HCT116 (cell line): ENCODE data around the gene VPS37D.

Experiments used
- EZH2 ChIP-seq: fragments of 200-600 bp; sonication (generic); IDR thresholded peaks from 2 replicates; pipeline ENCODE4 v1.6.1; 2017; ENCODE audit warnings: antibody characterized with exemption, mixed run types
- EZH2phosphoT487 ChIP-seq: fragments of 200-600 bp; IDR thresholded peaks from 2 replicates; pipeline ENCODE4 v1.6.1; 2018; ENCODE audit warnings: antibody characterized with exemption, borderline replicate concordance
- JUND ChIP-seq: IDR thresholded peaks from 2 replicates; pipeline ENCODE4 v1.6.1; 2012
- MAX ChIP-seq: IDR thresholded peaks from 2 replicates; pipeline ENCODE4 v1.6.1; 2012
- POLR2A ChIP-seq: IDR thresholded peaks from 2 replicates; pipeline ENCODE4 v1.7.0; 2011; ENCODE audit warnings: borderline replicate concordance; ENCODE audit not compliant: insufficient read depth, insufficient read length; ENCODE audit errors: extremely low read depth
- POLR2AphosphoS5 ChIP-seq: IDR thresholded peaks from 2 replicates; pipeline ENCODE4 v1.6.1; 2011; ENCODE audit warnings: mild to moderate bottlenecking, low read depth, low read length, moderate library complexity
- RAD21 ChIP-seq: IDR thresholded peaks from 2 replicates; pipeline ENCODE4 v1.6.1; 2012; ENCODE audit warnings: low read depth, mild to moderate bottlenecking
- SIN3A ChIP-seq: IDR thresholded peaks from 2 replicates; pipeline ENCODE4 v1.6.1; 2012; ENCODE audit warnings: low read depth
- YY1 ChIP-seq: IDR thresholded peaks from 2 replicates; pipeline ENCODE4 v1.6.1; 2011; ENCODE audit warnings: low read length, low read depth, moderate library complexity, mild to moderate bottlenecking; ENCODE audit not compliant: insufficient replicate concordance; ENCODE audit errors: extremely low read depth
- TF ChIP-seq, protein P1 (sequence below), 3 experiments: fragments of 200-600 bp in 1 of 3; sonication (generic) in 1 of 3; IDR thresholded peaks in 2 of 3; conservative IDR thresholded peaks in 1 of 3; 2 replicates each; pipeline ENCODE4 v1.5.1; 2012 to 2017; ENCODE audit warnings: low read depth in 2 of 3, low read length in 2 of 3, antibody characterized with exemption in 1 of 3, borderline replicate concordance in 1 of 3, control low read depth in 1 of 3, mild to moderate bottlenecking in 1 of 3, mixed read lengths in 1 of 3, mixed run types in 1 of 3, moderate library complexity in 1 of 3; ENCODE audit not compliant: insufficient read depth in 1 of 3
- TF ChIP-seq, protein P2 (sequence below): IDR thresholded peaks from 2 replicates; pipeline ENCODE4 v1.6.1; 2012; ENCODE audit warnings: low read depth

GRCh38 chr7:73645643-73646174, 21.9 kb upstream of the VPS37D start:
- TF ChIP-seq EZH2: no peak
- TF ChIP-seq, protein P1, sequence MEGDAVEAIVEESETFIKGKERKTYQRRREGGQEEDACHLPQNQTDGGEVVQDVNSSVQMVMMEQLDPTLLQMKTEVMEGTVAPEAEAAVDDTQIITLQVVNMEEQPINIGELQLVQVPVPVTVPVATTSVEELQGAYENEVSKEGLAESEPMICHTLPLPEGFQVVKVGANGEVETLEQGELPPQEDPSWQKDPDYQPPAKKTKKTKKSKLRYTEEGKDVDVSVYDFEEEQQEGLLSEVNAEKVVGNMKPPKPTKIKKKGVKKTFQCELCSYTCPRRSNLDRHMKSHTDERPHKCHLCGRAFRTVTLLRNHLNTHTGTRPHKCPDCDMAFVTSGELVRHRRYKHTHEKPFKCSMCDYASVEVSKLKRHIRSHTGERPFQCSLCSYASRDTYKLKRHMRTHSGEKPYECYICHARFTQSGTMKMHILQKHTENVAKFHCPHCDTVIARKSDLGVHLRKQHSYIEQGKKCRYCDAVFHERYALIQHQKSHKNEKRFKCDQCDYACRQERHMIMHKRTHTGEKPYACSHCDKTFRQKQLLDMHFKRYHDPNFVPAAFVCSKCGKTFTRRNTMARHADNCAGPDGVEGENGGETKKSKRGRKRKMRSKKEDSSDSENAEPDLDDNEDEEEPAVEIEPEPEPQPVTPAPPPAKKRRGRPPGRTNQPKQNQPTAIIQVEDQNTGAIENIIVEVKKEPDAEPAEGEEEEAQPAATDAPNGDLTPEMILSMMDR (IDR thresholded peaks at IDR 0.05 in 2 of 3, conservative IDR thresholded peaks at IDR 0.05 in 1 of 3; ENCODE audit: borderline replicate concordance in 1 of 3, insufficient read depth in 1 of 3, low read depth in 2 of 3, low read length in 2 of 3): no peak
- TF ChIP-seq POLR2A: no peak
- TF ChIP-seq MAX: no peak
- TF ChIP-seq POLR2AphosphoS5: no peak
- TF ChIP-seq RAD21: no peak
- no peak for TF ChIP-seq SIN3A
- TF ChIP-seq EZH2phosphoT487: no peak
- TF ChIP-seq JUND: no peak
- TF ChIP-seq, protein P2, sequence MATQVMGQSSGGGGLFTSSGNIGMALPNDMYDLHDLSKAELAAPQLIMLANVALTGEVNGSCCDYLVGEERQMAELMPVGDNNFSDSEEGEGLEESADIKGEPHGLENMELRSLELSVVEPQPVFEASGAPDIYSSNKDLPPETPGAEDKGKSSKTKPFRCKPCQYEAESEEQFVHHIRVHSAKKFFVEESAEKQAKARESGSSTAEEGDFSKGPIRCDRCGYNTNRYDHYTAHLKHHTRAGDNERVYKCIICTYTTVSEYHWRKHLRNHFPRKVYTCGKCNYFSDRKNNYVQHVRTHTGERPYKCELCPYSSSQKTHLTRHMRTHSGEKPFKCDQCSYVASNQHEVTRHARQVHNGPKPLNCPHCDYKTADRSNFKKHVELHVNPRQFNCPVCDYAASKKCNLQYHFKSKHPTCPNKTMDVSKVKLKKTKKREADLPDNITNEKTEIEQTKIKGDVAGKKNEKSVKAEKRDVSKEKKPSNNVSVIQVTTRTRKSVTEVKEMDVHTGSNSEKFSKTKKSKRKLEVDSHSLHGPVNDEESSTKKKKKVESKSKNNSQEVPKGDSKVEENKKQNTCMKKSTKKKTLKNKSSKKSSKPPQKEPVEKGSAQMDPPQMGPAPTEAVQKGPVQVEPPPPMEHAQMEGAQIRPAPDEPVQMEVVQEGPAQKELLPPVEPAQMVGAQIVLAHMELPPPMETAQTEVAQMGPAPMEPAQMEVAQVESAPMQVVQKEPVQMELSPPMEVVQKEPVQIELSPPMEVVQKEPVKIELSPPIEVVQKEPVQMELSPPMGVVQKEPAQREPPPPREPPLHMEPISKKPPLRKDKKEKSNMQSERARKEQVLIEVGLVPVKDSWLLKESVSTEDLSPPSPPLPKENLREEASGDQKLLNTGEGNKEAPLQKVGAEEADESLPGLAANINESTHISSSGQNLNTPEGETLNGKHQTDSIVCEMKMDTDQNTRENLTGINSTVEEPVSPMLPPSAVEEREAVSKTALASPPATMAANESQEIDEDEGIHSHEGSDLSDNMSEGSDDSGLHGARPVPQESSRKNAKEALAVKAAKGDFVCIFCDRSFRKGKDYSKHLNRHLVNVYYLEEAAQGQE: no peak
- no peak for TF ChIP-seq YY1
